IPS-18c (cell line): Measurements from ENCODE around the gene ACTR8.

Experiments used
- H3K4me3 ChIP-seq: 2 replicates; pipeline ENCODE4 v1.7.0; 2013; ENCODE audit warnings: low read depth, mild to moderate bottlenecking, low read length, moderate library complexity; ENCODE audit not compliant: insufficient read depth
- H3K9me3 ChIP-seq: one replicate; pipeline ENCODE4 v1.6.1; 2013; ENCODE audit warnings: mild to moderate bottlenecking, low read length, moderate library complexity; ENCODE audit not compliant: control insufficient read depth, insufficient read depth

ACTR8 gene

DNA sequence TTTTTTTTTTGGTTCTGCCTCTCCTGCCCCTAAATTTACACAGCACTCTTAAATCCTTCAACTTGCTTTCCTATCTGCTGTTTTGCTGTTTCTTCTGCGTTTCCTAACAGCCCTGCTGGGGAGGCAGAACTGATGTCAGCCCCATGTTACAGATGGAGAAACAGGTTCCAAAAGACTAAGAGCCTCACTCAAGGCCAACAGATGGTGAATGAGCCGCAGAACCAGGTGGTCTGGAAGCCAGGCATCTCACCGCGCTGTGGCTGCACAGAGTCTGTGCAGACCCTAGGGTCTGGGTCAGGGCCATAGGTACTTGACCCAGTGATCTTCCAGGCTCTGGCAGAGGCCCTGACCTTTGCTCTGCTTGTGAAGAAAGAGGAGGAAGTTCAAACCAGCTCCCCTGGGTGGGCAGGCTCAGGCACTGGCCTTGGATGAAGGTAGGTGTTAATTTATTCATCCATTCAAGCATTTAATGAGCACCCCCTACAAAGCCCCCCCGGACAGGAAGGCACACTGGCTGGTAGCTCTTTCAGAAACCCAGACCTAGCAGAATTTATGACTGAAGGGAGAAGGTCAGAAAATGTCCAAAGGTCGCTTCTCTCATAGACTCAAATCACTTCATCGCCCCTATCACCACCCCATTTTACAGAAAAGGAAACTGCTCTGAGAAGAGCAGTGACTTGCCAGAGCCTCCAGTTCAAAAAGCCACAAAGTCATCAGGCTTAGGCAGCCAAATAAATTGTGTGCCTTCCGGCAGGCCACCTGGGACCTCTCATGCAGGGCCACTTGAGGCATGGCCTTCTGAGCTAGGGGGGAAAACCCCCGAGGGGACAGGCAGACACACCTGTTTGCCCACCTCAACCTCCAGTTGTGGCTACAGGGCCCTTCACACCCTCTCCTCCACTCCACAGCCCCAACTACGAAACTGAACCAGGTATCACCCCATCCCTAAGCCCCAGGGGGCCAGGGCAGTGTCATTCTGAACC, 38.5 kb downstream of the ACTR8 start:
- no peaks in the 10 kb centered on the region for H3K9me3 ChIP-seq
- no peak overlapping the region for H3K4me3 ChIP-seq

DNA sequence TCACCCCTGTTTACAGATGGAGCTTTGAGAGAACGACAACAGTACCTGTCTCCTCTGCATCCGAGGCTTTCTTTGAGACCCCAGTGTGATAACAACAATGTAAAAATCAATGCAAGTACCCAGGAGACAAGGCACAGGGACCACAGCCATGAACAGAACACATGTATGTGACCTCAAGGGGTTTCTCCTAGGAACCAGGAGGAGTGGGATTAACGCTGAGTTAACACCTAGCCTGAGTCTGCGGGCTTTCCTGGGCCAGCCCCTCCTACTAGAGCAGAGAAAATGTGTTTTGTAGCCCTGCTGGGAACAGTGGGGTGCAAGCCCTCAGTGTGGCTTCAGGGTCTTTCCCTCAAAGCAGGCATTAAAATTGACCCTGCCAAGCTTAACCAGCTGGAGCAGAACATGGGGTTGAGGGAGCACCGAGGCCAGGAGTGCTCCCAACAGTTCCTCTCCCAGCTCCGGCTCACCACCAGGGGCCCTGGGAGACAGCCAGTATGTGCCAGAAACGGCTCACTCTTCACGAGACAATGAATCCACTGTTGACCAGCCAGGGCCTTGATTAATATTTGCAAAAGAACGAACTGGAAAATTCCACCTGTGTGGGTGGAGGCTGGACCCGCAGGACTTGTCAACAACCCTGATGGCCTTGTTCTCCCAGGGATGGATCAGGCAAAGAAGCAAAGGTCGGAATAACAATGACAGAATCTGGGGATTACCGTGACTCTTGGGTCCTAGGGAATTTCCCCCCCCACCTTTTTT, 39.3 kb downstream of the ACTR8 start:
- no peaks in the 10 kb centered on the region for H3K9me3 ChIP-seq
- no peak overlapping the region for H3K4me3 ChIP-seq

DNA sequence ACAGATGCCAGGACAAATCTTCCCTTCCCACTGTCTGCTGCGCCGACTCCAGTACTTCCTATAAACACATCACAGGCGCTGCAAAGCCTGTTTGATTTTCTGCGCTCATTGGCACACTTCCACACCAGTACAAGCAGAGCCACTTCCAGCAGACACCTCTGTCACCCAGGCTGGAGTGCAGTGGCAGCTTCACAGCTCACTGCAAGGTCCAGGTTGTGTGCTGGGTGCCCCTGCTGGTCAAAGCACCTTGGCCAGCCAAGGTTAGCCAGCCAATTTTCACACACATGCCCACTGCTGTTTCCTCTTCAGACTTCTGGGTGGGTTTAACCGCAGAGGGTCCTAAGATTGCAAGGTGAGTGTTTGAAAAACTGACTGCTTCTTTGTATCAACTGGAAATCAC, 40.7 kb downstream of the ACTR8 start:
- H3K9me3 ChIP-seq, result no peaks in the 10 kb centered on the region
- no peak overlapping the region for H3K4me3 ChIP-seq

DNA sequence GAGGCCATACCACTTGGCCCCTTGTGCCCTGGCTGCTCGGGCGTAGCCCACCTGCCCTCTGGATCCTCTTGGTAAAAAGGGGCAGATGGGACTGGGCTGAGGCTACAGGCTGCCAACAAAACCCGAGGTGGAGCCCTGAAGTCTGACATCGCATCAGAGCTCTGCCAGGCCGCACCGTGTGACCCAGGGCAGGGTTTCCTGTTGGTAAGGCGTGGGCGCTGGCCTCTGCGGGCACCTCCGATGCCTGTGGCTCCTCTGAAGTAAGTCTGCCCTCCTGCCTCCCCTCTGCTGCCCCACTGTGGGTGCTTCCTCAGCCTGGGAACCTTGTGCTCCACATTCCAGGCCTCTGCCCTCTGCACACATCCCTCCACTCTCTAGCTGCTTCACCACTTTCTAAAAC, 44.6 kb downstream of the ACTR8 start:
- no peaks in the 10 kb centered on the region for H3K9me3 ChIP-seq
- no peak overlapping the region for H3K4me3 ChIP-seq

DNA sequence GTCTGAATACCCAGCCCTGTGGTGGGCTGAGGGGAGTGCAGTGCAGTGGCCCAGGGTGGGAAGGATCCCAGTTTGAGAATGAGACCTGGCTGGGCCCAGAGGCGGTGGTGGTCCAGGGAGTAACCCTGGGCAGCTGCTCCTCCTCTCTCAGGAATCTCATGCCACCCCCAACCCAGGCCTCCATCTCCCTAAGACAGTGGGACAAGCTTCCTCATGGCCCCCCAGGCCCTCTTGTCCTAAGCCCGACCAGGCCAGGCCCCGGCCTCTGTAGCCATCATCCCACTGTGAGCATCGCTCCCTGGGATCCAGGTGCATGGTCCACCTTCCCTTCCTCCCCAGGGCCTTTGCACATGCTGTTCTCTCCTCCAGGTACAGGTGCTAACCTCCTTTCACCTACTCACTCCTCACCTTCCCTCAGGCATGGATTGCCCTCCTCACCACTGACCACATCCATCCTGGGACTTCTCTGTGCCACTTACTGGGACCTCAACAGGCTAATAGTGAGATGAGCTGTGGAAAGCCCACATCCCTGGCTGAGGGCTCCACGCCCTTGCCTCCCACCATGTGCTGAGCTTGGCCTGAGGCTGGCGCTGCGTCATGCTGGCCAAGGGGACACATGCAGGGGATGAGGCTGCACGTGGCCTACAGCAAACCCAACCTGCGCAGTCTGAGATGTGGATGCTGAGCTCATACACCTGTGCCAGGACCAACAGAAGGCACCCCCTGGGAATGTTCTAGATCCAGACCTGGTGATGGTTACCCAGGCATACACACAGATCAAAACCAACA, 45.7 kb downstream of the ACTR8 start:
- H3K4me3 ChIP-seq, result no peak overlapping the region
- no peaks in the 10 kb centered on the region for H3K9me3 ChIP-seq

DNA sequence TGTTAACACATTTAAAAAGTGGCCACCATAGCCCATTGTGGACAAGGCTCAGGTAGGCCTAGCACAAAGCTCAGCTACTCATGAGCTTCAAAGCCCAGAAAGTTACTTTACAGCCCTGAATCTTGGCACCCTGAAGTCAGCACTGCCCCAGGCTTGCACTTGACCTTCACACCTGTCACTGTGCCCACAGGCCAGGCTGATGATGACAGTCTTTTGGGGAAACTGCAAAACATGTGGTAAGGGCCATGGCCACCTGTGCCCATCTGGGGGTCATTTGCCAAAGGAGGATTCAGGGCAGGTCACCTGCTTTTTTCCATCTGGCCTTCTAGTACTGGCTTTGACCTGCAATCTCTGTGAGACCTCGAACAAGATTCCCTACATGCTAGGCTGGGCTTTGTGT, 46.7 kb downstream of the ACTR8 start:
- no peaks in the 10 kb centered on the region for H3K9me3 ChIP-seq
- no peak overlapping the region for H3K4me3 ChIP-seq

DNA sequence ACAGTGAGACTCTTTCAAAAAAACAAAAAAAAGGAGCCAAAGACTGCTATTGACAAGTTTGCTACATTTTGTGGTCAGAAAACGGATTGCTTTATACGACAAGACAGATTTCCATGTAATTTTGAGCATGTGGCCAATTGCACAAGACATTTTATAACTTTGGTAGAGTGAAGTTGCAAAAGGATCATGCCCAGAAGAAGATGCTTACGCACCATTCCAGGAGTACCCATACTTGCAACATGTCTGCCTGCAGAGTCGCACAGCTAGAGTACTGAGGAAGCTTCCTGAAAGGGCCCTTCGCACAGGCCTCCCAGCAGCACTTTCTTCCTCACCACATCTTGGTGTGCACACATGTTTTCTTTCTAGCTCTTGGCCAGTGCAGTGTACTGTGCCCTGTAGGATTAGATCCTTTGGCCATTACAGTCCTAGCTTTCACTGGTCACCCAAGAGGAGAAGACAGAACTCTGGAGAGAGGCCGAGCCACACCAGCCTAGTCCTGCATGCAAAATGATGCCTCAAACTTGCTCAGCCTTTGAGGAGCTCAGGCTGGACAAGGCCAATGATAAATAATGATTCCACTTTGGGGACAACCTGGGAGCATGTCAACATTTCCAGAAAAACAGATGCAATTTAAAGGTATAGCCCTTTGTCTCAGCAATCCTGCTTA, 47.4 kb downstream of the ACTR8 start:
- Histone ChIP-seq H3K9me3 (no peaks in the 10 kb centered on the region), H3K4me3 (no peak overlapping the region)

DNA sequence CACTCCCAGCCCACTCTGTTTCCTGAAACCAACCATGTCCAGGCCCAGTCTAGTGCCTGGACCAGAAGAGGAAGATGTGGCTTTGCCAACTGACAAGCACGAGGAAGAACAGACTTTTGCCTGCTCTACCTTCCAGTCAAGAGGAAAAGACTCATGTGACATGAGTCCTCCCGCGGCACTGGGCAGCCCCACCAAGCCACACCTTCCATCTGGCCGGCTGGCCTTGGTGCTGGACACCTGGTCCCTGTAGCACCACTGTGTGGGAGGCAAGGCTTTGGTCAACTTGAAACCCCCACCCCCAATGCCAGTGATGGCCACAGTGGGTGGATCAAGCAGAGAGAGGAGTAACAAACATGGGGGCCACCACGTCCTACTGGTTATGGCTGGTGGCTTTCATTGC, 48.3 kb downstream of the ACTR8 start:
- Histone ChIP-seq H3K9me3 (no peaks in the 10 kb centered on the region), H3K4me3 (no peak overlapping the region)

DNA sequence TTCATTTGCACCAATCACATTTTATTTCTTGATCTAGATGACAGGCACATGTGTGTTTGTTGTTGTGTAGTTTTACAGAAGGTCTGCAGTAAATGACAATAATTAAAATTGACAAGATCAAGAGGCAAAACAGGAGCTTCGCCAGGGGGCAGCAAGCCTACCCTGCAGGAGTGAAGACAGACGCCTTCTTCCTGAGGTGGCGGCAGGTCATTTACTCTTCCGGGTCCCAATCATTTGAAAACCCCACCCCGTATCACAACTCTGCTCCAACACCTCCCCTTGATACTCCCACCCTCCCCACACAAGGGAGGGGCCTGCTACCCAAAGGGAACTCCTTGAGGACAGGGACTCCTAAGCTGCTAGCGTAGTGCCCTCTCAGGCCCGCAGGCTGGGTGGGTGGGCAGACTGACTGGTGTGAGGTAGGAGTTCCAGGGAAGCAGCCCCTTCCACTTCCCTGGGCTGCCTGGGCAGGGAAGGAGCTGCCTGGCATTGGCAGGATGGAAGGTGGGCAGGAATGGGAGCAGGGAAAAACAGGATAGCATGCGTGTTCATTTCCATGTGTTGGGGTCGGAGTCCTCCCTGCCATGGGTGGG, 48.8 kb downstream of the ACTR8 start:
- Histone ChIP-seq H3K4me3 (no peak overlapping the region), H3K9me3 (no peaks in the 10 kb centered on the region)

DNA sequence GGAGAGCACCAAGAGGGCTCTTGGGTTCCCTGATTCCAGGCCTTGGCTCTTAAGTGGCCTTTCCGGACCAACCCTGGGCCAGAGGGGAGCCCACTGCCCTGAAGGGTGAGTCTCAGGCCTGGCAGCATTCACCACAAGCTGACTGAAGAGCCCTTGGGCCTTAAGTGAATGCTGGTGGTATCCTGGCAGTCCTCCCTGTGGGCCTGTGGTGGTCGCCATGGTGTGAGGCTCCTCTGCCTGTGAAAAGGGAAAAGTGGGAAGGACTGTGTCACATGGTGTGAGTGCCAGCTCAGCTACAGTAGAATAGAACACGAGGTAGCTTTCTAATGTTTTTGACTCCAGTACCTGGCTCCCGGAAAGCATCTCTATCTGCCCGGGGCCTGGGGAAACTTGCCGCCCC, 51.0 kb downstream of the ACTR8 start:
- Histone ChIP-seq H3K9me3 (no peaks in the 10 kb centered on the region), H3K4me3 (no peak overlapping the region)

DNA sequence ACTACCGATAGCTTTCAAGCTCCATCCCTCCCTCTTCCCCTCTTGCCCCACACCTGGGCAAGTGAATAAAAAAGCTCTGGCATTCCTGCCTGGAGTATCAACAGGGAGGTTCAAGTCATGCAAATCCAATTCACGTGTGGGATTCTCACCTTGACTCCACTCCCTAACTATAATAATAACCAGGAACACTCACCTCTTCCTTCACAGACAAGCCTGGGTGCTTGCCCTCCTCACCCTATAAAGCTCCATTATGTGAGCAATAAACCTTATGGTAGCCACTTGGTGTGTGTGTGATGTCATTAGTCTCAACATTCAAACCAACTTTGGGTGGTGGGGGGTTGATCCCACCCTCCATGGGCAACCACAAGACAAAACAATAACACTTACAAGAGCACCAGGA, 52.3 kb downstream of the ACTR8 start:
- no peak overlapping the region for H3K4me3 ChIP-seq
- H3K9me3 ChIP-seq, result no peaks in the 10 kb centered on the region

DNA sequence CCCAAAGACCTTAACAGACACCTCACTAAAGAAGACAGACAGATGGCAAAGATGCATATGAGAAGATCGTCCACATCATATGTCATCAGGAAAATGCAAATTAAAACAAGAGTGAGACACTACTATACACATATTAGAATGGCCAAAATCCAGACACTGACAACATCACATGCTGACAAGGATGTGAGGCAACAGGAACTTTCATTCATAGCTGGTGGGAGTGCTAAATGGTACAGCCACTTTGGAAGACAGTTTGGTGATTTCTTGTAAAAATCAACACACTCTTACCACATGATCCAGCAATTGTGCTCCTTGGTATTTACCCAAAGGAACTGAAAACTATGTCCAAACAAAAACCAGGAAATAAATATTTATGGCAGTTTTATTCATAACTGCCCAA, 53.4 kb downstream of the ACTR8 start:
- no peaks in the 10 kb centered on the region for H3K9me3 ChIP-seq
- H3K4me3 ChIP-seq, result no peak overlapping the region

DNA sequence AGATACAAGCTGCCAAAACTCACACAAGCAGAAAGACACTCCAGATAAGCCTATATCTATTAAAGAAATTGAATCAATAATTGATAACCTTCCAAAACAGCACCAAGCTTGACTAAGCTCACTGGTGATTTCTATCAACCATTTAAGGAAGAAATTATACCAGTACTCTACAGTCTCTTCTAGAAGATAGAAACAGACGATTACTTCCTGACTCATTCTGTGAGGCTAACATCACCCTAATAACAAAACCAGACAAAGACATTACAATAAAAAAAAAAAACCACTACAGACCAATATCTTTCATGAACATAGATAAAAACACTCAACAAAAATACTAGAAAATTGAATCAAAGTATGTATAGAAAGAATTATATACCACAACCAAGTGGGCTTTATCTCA, 55.9 kb downstream of the ACTR8 start:
- Histone ChIP-seq H3K9me3 (no peaks in the 10 kb centered on the region), H3K4me3 (no peak overlapping the region)

DNA sequence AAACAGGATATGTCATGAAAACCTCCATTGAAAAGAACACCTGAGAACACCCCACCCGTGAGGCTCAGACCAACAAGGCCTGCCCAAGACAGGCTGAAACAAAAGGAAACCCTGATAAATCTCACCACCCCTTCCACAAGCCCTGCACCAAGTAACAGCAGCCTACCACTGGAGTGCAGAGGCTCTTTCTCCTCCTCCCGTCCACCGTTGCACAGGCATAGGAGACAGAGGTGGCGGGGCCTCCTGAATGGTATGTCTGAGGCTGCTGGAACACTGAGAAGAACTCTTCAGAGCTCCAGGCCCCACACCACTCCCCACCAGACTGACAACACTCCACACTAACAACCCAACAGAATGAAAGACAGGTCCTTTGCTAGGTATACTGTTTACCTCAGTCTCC, 57.2 kb downstream of the ACTR8 start:
- Histone ChIP-seq H3K4me3 (no peak overlapping the region), H3K9me3 (no peaks in the 10 kb centered on the region)

DNA sequence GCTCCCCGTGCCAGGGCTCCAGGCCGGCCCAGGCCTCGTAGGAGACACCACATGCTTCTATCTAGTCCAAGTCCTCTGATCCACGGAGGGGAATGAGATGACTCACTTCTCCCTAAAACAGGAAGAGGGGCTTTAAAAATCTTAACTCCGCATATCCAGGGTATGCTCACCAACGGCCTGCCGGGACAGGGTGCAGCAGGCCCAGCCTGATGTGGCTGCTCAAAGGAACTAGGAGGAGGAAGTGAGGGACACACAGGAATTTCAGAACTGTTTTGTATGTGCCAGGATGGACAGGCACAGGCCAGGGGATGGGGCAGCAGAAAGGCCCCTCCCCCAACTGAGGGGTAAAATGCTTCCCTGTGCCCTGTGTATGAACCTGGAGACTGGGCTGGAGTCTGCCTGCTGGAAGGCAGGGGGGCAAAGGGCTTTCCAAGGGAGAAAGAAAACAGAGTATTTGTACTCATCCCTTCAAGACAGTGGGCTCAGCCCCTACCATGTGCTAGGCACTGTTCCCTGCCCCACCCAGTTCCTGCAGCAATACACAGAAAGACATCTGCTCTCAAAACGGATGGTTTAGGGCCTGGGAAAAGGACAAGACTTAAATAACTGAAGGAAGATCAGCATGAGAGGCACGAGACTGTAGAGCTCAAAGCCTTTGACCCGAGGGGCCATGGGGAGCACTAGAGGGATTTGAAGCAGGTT, 57.8 kb downstream of the ACTR8 start:
- no peak overlapping the region for H3K4me3 ChIP-seq

More for the DNA sequence above, 57.8 kb downstream of the ACTR8 start:
- no peaks in the 10 kb centered on the region for H3K9me3 ChIP-seq
